ENCODE measurements around the gene NTM. TPM values are rescaled to one million over a fixed set of nuclear protein-coding genes. Genes with fewer than 3 reads are reported as not detected.

The NTM gene
- total RNA-seq, 1 donor from 2014 or later, result not detected

- CTCF ChIA-PET, result no interaction called here
- Mint-ChIP-seq H3K4me1 (no peaks in the 10 kb centered on the region), H3K27me3 (no peaks in the 10 kb centered on the region), H3K9me3 (no peaks in the 10 kb centered on the region), H3K4me3 (no peak overlapping the region), H3K36me3 (ENCODE audit: low read depth) (no peaks in the 10 kb centered on the region), H3K27ac (no peak overlapping the region)
- intact Hi-C loops (cut with micrococcal nuclease), result no loop called here
- TF ChIP-seq, protein P1, sequence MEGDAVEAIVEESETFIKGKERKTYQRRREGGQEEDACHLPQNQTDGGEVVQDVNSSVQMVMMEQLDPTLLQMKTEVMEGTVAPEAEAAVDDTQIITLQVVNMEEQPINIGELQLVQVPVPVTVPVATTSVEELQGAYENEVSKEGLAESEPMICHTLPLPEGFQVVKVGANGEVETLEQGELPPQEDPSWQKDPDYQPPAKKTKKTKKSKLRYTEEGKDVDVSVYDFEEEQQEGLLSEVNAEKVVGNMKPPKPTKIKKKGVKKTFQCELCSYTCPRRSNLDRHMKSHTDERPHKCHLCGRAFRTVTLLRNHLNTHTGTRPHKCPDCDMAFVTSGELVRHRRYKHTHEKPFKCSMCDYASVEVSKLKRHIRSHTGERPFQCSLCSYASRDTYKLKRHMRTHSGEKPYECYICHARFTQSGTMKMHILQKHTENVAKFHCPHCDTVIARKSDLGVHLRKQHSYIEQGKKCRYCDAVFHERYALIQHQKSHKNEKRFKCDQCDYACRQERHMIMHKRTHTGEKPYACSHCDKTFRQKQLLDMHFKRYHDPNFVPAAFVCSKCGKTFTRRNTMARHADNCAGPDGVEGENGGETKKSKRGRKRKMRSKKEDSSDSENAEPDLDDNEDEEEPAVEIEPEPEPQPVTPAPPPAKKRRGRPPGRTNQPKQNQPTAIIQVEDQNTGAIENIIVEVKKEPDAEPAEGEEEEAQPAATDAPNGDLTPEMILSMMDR (IDR thresholded peaks at IDR 0.05), result no peak
- ATAC-seq (ENCODE audit: low read depth) (no peak), DNase-seq (no peak)
- POLR2A ChIA-PET, result no interaction called here
Observed at GRCh38 chr11:131533998-131534397, 163.6 kb downstream of the NTM start.

DNA sequence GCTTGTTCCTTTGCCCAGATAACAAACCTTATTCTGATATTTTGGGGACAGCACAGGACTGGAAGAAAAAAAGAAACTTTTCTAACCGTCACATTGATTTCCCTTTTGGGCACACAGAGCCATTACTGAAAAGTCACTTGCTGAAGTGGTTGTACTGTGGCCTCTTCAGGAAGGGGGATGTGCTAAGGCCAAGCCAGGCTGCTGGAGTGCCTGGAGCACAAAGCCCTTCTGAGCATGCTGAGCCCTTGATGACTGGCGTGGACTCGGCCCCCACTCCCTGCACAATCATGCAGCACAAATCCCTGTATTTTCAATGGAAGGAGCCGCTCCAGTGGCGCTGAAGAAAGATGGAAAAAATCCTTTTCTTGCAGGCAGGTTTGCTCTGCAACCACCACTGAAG, 164.2 kb downstream of the NTM start:
- intact Hi-C loops (cut with micrococcal nuclease), result no loop called here
- no peaks in the 10 kb centered on the region for H3K27me3 Mint-ChIP-seq
- H3K9me3 Mint-ChIP-seq, result no peaks in the 10 kb centered on the region
- CTCF ChIA-PET, result no interaction called here
- H3K36me3 Mint-ChIP-seq (ENCODE audit: low read depth), result no peaks in the 10 kb centered on the region
- POLR2A ChIA-PET, result no interaction called here
- TF ChIP-seq, protein P1 (IDR thresholded peaks at IDR 0.05), result no peak
- no peaks in the 10 kb centered on the region for H3K4me1 Mint-ChIP-seq
- H3K4me3 Mint-ChIP-seq, result no peak overlapping the region
- DNase-seq (no peak), ATAC-seq (ENCODE audit: low read depth) (no peak)
- no peak overlapping the region for H3K27ac Mint-ChIP-seq

GRCh38 chr11:131536159-131536558, 165.7 kb downstream of the NTM start:
- CTCF ChIA-PET, result no interaction called here
- Mint-ChIP-seq H3K27me3 (no peaks in the 10 kb centered on the region), H3K4me3 (no peak overlapping the region), H3K27ac (no peak overlapping the region), H3K36me3 (ENCODE audit: low read depth) (no peaks in the 10 kb centered on the region), H3K4me1 (no peaks in the 10 kb centered on the region), H3K9me3 (no peaks in the 10 kb centered on the region)
- no peak for DNase-seq
- POLR2A ChIA-PET, result no interaction called here
- intact Hi-C loops (cut with micrococcal nuclease), result no loop called here
- no peak for ATAC-seq (ENCODE audit: low read depth)
- TF ChIP-seq, protein P1 (IDR thresholded peaks at IDR 0.05), result no peak

GRCh38 chr11:131537196-131537595, 166.8 kb downstream of the NTM start:
- ChIA-PET CTCF (no interaction called here), POLR2A (no interaction called here)
- H3K4me3 Mint-ChIP-seq, result no peak overlapping the region
- DNase-seq (no peak), ATAC-seq (ENCODE audit: low read depth) (no peak)
- H3K4me1 Mint-ChIP-seq, result no peaks in the 10 kb centered on the region
- intact Hi-C loops (cut with micrococcal nuclease), result no loop called here
- no peak overlapping the region for H3K27ac Mint-ChIP-seq
- H3K9me3 Mint-ChIP-seq, result peaks cover 2% of the 10 kb centered on the region
- no peaks in the 10 kb centered on the region for H3K36me3 Mint-ChIP-seq (ENCODE audit: low read depth)
- H3K27me3 Mint-ChIP-seq, result no peaks in the 10 kb centered on the region
- TF ChIP-seq, protein P1 (IDR thresholded peaks at IDR 0.05), result no peak

DNA sequence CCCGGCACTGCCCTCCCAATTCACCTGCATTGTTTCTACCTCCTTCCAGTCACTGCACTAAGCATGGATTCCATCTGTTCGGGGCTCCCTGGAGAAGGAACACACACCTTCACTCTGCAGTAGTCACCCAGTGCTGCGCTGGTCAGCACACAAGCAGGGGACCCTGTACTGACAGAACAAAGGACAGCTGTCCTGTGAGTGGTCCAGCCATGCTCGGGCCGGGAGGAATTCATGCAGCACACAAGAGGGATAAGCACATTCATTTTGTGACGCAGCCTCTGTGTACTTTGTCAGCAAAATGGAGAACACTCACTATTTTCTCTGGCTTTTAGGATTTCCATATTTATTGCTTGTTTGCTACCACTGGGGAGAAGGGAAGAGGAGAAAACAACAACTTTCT, 167.3 kb downstream of the NTM start:
- DNase-seq (no peak), ATAC-seq (ENCODE audit: low read depth) (no peak)
- Mint-ChIP-seq H3K4me3 (no peak overlapping the region), H3K4me1 (no peaks in the 10 kb centered on the region), H3K9me3 (peaks cover 2% of the 10 kb centered on the region), H3K27me3 (no peaks in the 10 kb centered on the region), H3K27ac (no peak overlapping the region), H3K36me3 (ENCODE audit: low read depth) (no peaks in the 10 kb centered on the region)
- ChIA-PET CTCF (no interaction called here), POLR2A (no interaction called here)
- intact Hi-C loops (cut with micrococcal nuclease), result no loop called here
- TF ChIP-seq, protein P1 (IDR thresholded peaks at IDR 0.05), result no peak
